Measurements from ENCODE around the gene LGI1. TPM values are rescaled to one million over a fixed set of nuclear protein-coding genes. Genes with fewer than 3 reads are reported as not detected.

The LGI1 gene
- total RNA-seq, 2 donors from 2014 or later, result 4.7 TPM; not detected in 1

- Histone ChIP-seq H3K27ac (no peak overlapping the region), H3K27me3 (replicated peaks; ENCODE audit: insufficient read depth) (no peaks in the 10 kb centered on the region), H3K4me3 (no peak overlapping the region), H3K9me3 (no peaks in the 10 kb centered on the region), H3K36me3 (no peaks in the 10 kb centered on the region), H3K4me1 (ENCODE audit: control insufficient read depth in 1 of 2, low read depth in 2 of 2) (peaks cover 4 to 10% of the 10 kb centered on the region in 2 donors)
- ATAC-seq (ENCODE audit: insufficient number of reproducible peaks, low FRiP score, low read depth) (no peak), DNase-seq (ENCODE audit: low spot score) (no peak)
- TF ChIP-seq, protein P1, sequence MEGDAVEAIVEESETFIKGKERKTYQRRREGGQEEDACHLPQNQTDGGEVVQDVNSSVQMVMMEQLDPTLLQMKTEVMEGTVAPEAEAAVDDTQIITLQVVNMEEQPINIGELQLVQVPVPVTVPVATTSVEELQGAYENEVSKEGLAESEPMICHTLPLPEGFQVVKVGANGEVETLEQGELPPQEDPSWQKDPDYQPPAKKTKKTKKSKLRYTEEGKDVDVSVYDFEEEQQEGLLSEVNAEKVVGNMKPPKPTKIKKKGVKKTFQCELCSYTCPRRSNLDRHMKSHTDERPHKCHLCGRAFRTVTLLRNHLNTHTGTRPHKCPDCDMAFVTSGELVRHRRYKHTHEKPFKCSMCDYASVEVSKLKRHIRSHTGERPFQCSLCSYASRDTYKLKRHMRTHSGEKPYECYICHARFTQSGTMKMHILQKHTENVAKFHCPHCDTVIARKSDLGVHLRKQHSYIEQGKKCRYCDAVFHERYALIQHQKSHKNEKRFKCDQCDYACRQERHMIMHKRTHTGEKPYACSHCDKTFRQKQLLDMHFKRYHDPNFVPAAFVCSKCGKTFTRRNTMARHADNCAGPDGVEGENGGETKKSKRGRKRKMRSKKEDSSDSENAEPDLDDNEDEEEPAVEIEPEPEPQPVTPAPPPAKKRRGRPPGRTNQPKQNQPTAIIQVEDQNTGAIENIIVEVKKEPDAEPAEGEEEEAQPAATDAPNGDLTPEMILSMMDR (IDR thresholded peaks at IDR 0.05), result no peak
Observed at GRCh38 chr10:93818086-93818485, 60.4 kb downstream of the LGI1 start.

GRCh38 chr10:93819520-93819919, 61.8 kb downstream of the LGI1 start:
- Histone ChIP-seq H3K9me3 (no peaks in the 10 kb centered on the region), H3K27ac (no peak overlapping the region), H3K4me1 (ENCODE audit: control insufficient read depth in 1 of 2, low read depth in 2 of 2) (peaks cover 4 to 10% of the 10 kb centered on the region in 2 donors), H3K27me3 (replicated peaks; ENCODE audit: insufficient read depth) (no peaks in the 10 kb centered on the region), H3K36me3 (no peaks in the 10 kb centered on the region), H3K4me3 (no peak overlapping the region)
- ATAC-seq (ENCODE audit: insufficient number of reproducible peaks, low FRiP score, low read depth) (no peak), DNase-seq (ENCODE audit: low spot score) (no peak)
- TF ChIP-seq, protein P1 (IDR thresholded peaks at IDR 0.05), result no peak

- ATAC-seq (ENCODE audit: insufficient number of reproducible peaks, low FRiP score, low read depth), result no peak
- no peak overlapping the region for H3K4me3 ChIP-seq
- H3K36me3 ChIP-seq, result no peaks in the 10 kb centered on the region
- no peaks in the 10 kb centered on the region for H3K9me3 ChIP-seq
- no peak overlapping the region for H3K27ac ChIP-seq
- peaks cover 4 to 7% of the 10 kb centered on the region in 2 donors for H3K4me1 ChIP-seq (ENCODE audit: control insufficient read depth in 1 of 2, low read depth in 2 of 2)
- no peak for DNase-seq (ENCODE audit: low spot score)
- TF ChIP-seq, protein P1 (IDR thresholded peaks at IDR 0.05), result no peak
- no peaks in the 10 kb centered on the region for H3K27me3 ChIP-seq (replicated peaks; ENCODE audit: insufficient read depth)
Observed at GRCh38 chr10:93820434-93820833, 62.7 kb downstream of the LGI1 start.

DNA sequence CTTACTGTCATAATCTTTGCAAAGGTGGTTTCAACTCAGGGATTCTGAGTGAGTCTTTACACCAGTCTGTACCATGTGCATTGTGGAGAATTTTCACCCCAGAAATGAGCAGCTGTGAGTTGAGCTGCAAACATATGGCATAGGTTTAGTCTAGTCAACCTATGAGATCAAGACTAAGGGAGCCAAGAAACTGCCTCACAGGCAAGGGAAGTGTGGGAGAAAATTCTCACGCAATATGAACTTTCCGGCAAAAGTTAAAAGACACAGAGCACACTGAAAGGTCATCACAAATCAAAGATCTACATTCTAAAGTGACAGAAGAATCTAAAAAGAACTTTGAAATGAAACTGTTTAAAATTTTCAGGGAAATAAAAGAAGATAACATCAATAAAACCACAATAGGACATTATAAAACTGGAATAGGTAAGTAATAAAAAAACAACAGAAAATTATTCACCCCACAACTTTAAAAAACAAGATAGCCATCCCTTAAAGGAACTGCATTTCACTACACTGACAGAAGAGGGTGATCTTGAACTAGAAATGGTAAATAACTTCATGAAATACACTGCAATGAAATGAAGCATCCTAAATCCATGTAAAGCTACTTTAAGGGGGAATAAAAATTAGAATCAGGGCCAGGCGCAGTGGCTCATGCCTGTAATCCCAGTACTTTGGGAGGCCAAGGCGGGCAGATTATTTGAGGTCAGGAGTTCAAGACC, 63.5 kb downstream of the LGI1 start:
- no peak for DNase-seq (ENCODE audit: low spot score)
- no peak for ATAC-seq (ENCODE audit: insufficient number of reproducible peaks, low FRiP score, low read depth)
- TF ChIP-seq, protein P1 (IDR thresholded peaks at IDR 0.05), result no peak

DNA sequence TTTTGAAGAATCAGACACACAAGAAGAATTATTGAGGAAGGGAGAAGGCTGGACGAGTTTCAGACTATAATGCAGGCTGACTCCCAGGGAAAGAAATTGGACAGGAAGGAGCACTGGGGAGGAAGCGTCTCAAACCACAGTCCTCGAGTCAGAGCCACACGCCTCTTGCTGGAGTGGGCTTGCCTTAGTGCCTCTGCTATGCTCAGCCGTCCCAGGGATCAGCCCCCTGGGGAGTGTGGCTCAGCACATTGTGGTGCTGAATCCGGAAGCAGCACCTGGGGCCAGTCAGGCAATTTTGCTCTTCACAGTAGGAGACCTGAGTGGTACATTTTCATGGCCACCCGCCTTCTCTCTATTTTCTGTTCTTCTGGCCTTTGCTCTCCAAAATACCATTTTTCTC, 68.6 kb downstream of the LGI1 start:
- Histone ChIP-seq H3K9me3 (no peaks in the 10 kb centered on the region), H3K4me3 (no peak overlapping the region), H3K4me1 (ENCODE audit: control insufficient read depth in 1 of 2, low read depth in 2 of 2) (no peaks in the 10 kb centered on the region), H3K36me3 (no peaks in the 10 kb centered on the region), H3K27ac (no peak overlapping the region), H3K27me3 (replicated peaks; ENCODE audit: insufficient read depth) (no peaks in the 10 kb centered on the region)
- no peak for DNase-seq (ENCODE audit: low spot score)
- ATAC-seq (ENCODE audit: insufficient number of reproducible peaks, low FRiP score, low read depth), result no peak
- TF ChIP-seq, protein P1 (IDR thresholded peaks at IDR 0.05), result no peak

More for the DNA sequence above, 63.5 kb downstream of the LGI1 start:
- no peaks in the 10 kb centered on the region for H3K36me3 ChIP-seq
- H3K4me3 ChIP-seq, result no peak overlapping the region
- no peak overlapping the region for H3K27ac ChIP-seq
- H3K9me3 ChIP-seq, result no peaks in the 10 kb centered on the region
- no peaks in the 10 kb centered on the region for H3K4me1 ChIP-seq (ENCODE audit: control insufficient read depth in 1 of 2, low read depth in 2 of 2)
- no peaks in the 10 kb centered on the region for H3K27me3 ChIP-seq (replicated peaks; ENCODE audit: insufficient read depth)

Measured in thoracic aorta (tissue), 2 donors.